Upper lobe of left lung (tissue), 6 donors: ENCODE measurements around the gene FYN. TPM values are rescaled to one million over a fixed set of nuclear protein-coding genes. Genes with fewer than 3 reads are reported as not detected.
A peak's percentile ranks its signal among the peaks of the same experiment; 100 is the strongest.

ENCODE experiments used
- ATAC-seq, 2 donors: fragments of 200-7000 bp; cut with Tn5 transposase; one replicate each; pipeline ENCODE4 v1.9.1; 2022; ENCODE audit warnings: mild to moderate bottlenecking in 2 of 2, moderate library complexity in 2 of 2; ENCODE audit not compliant: low FRiP score in 2 of 2
- DNase-seq, 2 donors: peaks; one replicate each; pipeline ENCODE4 v3.0.0-alpha.2; 2019 to 2020
- H3K27ac ChIP-seq, 4 donors: fragments of 200-600 bp; sonication (generic); one replicate each; pipeline ENCODE4 v1.5.1; 2016 to 2019
- H3K27me3 ChIP-seq, 4 donors: fragments of 200-600 bp; sonication (generic); one replicate each; pipeline ENCODE4 v1.5.1; 2017 to 2019
- H3K36me3 ChIP-seq, 4 donors: fragments of 200-600 bp; sonication (generic); one replicate each; pipeline ENCODE4 v1.5.1; 2016 to 2019
- H3K4me1 ChIP-seq, 4 donors: fragments of 200-600 bp; sonication (generic); one replicate each; pipeline ENCODE4 v1.5.1; 2018 to 2019
- H3K4me3 ChIP-seq, 4 donors: fragments of 200-600 bp; sonication (generic); one replicate each; pipeline ENCODE4 v1.5.1; 2017 to 2019; ENCODE audit warnings: mild to moderate bottlenecking in 2 of 4, moderate library complexity in 1 of 4
- H3K9me3 ChIP-seq, 4 donors: fragments of 200-600 bp; sonication (generic); one replicate each; pipeline ENCODE4 v1.5.1; 2018 to 2019
- CTCF ChIP-seq, 6 experiments: fragments of 450-650 bp in 4 of 6; fragments of 200-600 bp in 2 of 6; sonication (generic) in 2 of 6; IDR thresholded peaks; one replicate each; pipeline ENCODE4 v1.5.1; 2016 to 2019; ENCODE audit warnings: antibody characterized with exemption in 6 of 6
- EP300 ChIP-seq, 4 donors: sonication (generic); formaldehyde crosslinking; IDR thresholded peaks; one replicate each; pipeline ENCODE4 v1.5.1; 2017; ENCODE audit warnings: antibody characterized with exemption in 4 of 4, control low read depth in 2 of 4
- POLR2A ChIP-seq, 4 donors: fragments of 450-650 bp; IDR thresholded peaks; one replicate each; pipeline ENCODE4 v1.5.1; 2016 to 2017; ENCODE audit warnings: antibody characterized with exemption in 4 of 4, mild to moderate bottlenecking in 2 of 4
- POLR2AphosphoS5 ChIP-seq, 2 donors: sonication (generic); formaldehyde crosslinking; IDR thresholded peaks; one replicate each; pipeline ENCODE4 v1.5.1; 2017; ENCODE audit warnings: antibody characterized with exemption in 2 of 2
- WGBS, 2 donors: methylation state at CpG; one replicate each; pipeline ENCODE4 v1.1.5; 2017 to 2018; 5-methylcytosine and 5-hydroxymethylcytosine counted together
- total RNA-seq, 6 donors: library from RNA; depleted of rRNA in 4 of 6; stranded (reverse); fragments of >200 nt in 4 of 6; gene quantifications; one replicate each; pipeline versions ENCODE4 v1.1.0 to v1.2.1, GENCODE V29; 2016 to 2021
- donor health status: DM: no; HTN: no; CAD: no; lungs with moderate emphysema.
- donor health status: DM: no; HTN: yes; CAD: no; lungs with severe emphysema.

Gene FYN
- total RNA-seq, 6 donors from 2014 or later: 69.1 to 181 (median 113) TPM

DNA sequence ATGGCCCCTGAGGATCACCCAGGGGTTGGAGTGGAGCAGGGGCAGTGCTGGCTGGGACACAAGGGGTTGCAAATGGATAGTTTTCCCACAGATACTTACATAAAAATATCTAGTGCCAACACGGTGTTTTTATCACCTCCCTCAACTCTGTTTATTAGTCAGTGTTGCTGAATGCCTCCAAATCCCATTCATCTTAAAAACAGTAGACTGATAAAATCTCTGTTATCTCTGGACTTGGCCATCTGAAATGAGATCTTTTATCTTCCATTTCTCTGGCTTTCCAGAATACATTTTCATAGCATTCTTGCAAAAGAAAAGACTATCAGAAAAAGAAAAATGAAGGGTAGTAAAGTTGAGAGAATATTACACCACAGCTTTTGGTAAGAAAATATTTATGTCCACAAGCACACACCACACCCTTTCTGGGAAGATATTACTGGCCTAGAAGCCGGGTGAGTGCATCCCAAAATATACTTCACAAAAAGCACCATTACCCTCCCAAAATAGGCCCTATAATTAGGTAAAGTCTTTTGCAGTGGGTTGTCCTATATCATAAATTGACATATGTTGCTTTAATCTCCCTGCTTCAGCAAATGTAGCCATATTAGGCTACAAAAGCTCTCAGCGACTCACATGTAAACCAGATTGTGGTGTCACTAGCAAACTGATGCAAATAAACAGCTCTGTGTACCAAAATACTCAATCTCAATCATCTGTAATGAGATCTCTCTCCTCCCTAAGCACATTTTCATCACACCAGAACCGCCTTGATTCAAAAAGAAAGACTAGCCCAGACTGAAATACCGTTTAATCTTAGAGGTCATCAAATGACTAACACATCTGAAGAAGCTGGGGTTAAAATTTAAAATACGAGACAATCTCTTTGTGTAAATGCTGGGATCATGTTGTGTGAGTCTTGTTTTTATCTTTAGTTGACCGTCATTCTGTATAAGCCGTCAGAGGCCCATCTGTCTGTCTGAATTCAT lies 96.7 kb downstream of the FYN start:
- Histone ChIP-seq H3K4me1 (peaks cover 6 to 16% (median 7%) of the 10 kb centered on the region in 4 donors), H3K4me3 (no peak overlapping the region), H3K27me3 (no peaks in the 10 kb centered on the region), H3K9me3 (no peaks in the 10 kb centered on the region), H3K36me3 (peaks cover 0 to 2% (median 0%) of the 10 kb centered on the region in 4 donors), H3K27ac (peak overlapping the region in 3 of 4 donors; percentile 26 to 62 (median 30))
- ATAC-seq: peak in 1 of 2 donors; percentile 31
- DNase-seq: no peak
- no peak for TF ChIP-seq POLR2A (IDR thresholded peaks at IDR 0.05)
- WGBS, 2 donors: 65 to 71% methylated on average over 8 of the region's 8 CpGs

DNA sequence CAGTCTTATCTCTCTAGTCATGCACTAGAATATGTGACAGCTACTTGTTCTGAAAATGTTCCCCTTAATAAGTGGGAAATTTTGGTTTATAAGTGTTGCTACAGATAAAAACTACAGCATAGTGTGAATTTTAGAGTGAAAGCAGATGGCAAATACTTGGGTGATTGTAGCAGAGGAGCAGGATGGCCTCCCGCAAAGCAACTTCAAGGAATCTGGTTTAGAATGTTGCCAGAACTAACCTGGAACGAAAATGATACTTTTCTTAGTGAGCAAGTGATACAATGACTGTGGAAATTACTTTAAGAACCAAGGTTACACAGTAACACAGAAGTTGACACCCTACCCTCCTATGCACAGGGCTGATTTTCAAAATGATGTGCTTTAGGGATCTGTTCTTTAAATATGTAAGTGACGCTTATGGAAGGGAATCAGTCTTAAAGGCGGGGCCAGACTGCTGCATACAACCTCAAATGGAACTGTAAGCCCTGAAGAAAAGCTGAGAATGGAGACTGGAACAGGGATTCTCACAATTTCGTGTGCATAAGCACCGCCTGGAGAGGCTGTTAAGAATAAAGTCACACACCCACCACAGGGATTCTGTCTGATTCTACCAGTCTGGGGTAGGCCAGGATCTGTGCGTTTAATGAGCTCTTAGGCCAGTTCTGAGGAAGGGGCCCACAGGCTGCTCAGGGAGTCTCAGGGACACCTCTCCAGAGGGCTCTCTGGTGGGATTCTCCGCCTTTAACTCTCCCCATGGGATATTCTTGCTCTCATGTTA lies 97.9 kb downstream of the FYN start:
- no peaks in the 10 kb centered on the region for H3K27me3 ChIP-seq
- no peak for TF ChIP-seq POLR2AphosphoS5 (IDR thresholded peaks at IDR 0.05)
- no peak for TF ChIP-seq CTCF (IDR thresholded peaks at IDR 0.05)
- TF ChIP-seq POLR2A (IDR thresholded peaks at IDR 0.05): no peak
- peaks cover 0 to 2% (median 0%) of the 10 kb centered on the region in 4 donors for H3K36me3 ChIP-seq
- DNase-seq (no peak), ATAC-seq (no peak)
- H3K9me3 ChIP-seq: no peaks in the 10 kb centered on the region
- 84 to 89% methylated on average over 8 of the region's 8 CpGs for WGBS, 2 donors
- peak overlapping the region in 3 of 4 donors; percentile 4 to 62 (median 30) for H3K27ac ChIP-seq
- no peak overlapping the region for H3K4me3 ChIP-seq
- peaks cover 0 to 28% (median 7%) of the 10 kb centered on the region in 4 donors for H3K4me1 ChIP-seq

- TF ChIP-seq POLR2AphosphoS5 (IDR thresholded peaks at IDR 0.05) (no peak), POLR2A (IDR thresholded peaks at IDR 0.05) (no peak), EP300 (IDR thresholded peaks at IDR 0.05) (no peak), CTCF (IDR thresholded peaks at IDR 0.05) (no peak)
- DNase-seq (no peak), ATAC-seq (peak in 1 of 2 donors; percentile 52)
- peaks cover 0 to 2% (median 0%) of the 10 kb centered on the region in 4 donors for H3K36me3 ChIP-seq
- no peak overlapping the region for H3K4me3 ChIP-seq
- H3K4me1 ChIP-seq: peaks cover 0 to 31% (median 7%) of the 10 kb centered on the region in 4 donors
- no peaks in the 10 kb centered on the region for H3K27me3 ChIP-seq
- H3K9me3 ChIP-seq: no peaks in the 10 kb centered on the region
- WGBS, 2 donors: 77 to 86% methylated on average over 1 of the region's 1 CpG
- H3K27ac ChIP-seq: peak overlapping the region in 1 of 4 donors; percentile 40
Observed at GRCh38 chr6:111774346-111774703, 98.9 kb downstream of the FYN start.

GRCh38 chr6:111773501-111774345 lies 99.5 kb downstream of the FYN start:
- ATAC-seq (no peak), DNase-seq (no peak)
- TF ChIP-seq POLR2AphosphoS5 (IDR thresholded peaks at IDR 0.05) (no peak), EP300 (IDR thresholded peaks at IDR 0.05) (no peak), CTCF (IDR thresholded peaks at IDR 0.05) (no peak), POLR2A (IDR thresholded peaks at IDR 0.05) (no peak)
- H3K4me1 ChIP-seq: peaks cover 0 to 31% (median 7%) of the 10 kb centered on the region in 4 donors
- no peaks in the 10 kb centered on the region for H3K27me3 ChIP-seq
- no peaks in the 10 kb centered on the region for H3K9me3 ChIP-seq
- peak overlapping the region in 1 of 4 donors; percentile 40 for H3K27ac ChIP-seq
- peaks cover 0 to 2% (median 0%) of the 10 kb centered on the region in 4 donors for H3K36me3 ChIP-seq
- WGBS, 2 donors: 87 to 92% methylated on average over 5 to 6 of the region's 7 CpGs
- H3K4me3 ChIP-seq: no peak overlapping the region
